ENCODE measurements around the gene CCL7.

The CCL7 gene

DNA sequence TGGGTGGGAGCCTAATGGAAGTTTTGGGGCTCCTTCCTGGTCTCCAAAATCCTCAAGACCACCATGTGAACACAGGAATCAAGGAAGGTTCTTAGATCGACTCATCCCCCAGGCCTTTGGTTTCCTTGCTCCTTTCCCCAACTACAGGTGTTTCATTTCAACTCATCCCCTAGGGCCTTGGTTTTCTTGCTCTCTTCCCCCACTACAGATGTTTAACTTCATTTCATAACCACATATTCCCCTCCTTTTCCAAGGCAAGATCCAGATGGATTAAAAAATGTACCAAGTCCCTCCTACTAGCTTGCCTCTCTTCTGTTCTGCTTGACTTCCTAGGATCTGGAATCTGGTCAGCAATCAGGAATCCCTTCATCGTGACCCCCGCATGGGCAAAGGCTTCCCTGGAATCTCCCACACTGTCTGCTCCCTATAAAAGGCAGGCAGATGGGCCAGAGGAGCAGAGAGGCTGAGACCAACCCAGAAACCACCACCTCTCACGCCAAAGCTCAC is 15.3 kb downstream of the CCL7 start, which contains the start of gene CCL11:
Gene CCL11, plus strand, starts transcription at position 457 of the 507 bp plus-strand sequence. CDS start 67 bp downstream, outside the sequence.
- FAIRE-seq (no peak), DNase-seq (ENCODE audit: low spot score) (no peak)

DNA sequence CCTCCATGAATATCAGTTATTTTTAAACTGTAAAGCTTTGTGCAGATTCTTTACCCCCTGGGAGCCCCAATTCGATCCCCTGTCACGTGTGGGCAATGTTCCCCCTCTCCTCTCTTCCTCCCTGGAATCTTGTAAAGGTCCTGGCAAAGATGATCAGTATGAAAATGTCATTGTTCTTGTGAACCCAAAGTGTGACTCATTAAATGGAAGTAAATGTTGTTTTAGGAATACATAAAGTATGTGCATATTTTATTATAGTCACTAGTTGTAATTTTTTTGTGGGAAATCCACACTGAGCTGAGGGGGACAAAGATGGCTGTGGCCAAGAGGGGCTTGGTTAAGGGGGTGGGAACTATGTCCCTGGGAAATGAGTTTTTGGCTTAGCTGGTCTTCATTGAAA is 17.9 kb downstream of the CCL7 start:
- DNase-seq (ENCODE audit: low spot score), result no peak
- FAIRE-seq, result no peak

DNA sequence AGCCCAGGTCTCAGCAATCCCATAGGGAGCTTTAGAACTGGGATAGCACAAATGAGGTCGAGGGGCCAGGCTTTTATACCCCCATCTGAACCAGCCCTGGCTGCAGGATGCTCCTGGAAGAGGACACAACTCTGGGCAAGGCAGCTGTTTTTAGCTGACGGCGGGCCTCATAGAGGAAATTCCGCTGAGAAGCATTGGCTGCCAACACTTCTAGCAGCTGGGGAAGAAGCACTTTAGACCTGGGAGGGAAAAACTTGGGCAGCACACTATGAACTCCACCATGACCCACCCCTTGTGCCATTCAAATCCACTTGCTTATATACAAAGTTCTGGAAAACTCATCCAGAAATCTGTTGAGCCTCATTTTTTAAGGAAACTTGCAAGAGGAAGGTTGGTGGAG is 20.6 kb downstream of the CCL7 start:
- FAIRE-seq (no peak), DNase-seq (ENCODE audit: low spot score) (no peak)

DNA sequence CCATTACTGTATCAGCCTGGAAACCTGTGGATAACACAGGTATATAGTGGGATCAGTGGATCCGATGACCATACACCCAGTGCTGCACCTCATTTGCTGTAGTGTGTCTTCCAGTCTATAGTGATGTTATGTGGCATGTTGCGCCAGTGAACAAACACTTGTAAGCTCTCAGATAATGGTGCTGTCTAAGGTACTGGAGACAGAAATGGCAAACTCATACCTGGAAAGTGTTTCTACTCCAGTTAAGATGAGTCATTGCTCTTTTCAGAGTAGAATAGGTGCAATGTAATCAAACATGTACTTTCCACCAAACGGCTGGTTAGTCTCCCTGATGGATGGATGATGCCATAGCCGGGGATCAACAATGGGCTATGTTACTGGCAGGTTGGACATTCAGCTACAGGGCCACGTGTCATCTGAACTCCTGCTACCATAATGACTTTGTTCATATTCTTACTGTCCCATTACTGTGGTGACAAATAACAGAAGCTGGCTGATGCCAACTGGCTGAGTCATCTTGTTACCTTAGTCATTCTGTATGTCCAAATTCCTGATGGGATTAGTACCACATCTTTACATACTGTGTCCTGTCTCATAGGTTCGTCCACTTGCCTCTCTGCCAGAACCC is 21.8 kb downstream of the CCL7 start:
- peak; percentile 27 for DNase-seq (ENCODE audit: low spot score)
- no peak for FAIRE-seq

DNA sequence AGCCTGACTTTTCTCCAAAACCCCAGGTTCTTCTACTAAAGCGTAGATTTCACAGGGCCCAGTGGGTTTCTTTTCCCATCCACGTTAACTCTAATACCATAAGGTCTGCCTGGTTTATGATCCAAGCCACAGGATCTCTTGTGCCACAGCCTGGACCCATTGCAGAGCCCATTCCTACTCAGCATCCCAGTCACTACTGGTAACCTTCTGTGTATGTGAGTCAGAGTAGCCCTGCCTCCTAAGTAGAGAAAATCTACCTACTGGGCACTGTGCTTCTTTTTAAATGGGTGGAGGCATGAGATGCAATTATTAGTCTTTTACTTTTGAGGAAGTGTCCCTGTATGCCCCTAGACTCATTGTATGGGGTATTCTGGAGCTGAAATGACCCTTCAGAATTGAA is 29.0 kb downstream of the CCL7 start:
- DNase-seq (ENCODE audit: low spot score) (no peak), FAIRE-seq (no peak)

DNA sequence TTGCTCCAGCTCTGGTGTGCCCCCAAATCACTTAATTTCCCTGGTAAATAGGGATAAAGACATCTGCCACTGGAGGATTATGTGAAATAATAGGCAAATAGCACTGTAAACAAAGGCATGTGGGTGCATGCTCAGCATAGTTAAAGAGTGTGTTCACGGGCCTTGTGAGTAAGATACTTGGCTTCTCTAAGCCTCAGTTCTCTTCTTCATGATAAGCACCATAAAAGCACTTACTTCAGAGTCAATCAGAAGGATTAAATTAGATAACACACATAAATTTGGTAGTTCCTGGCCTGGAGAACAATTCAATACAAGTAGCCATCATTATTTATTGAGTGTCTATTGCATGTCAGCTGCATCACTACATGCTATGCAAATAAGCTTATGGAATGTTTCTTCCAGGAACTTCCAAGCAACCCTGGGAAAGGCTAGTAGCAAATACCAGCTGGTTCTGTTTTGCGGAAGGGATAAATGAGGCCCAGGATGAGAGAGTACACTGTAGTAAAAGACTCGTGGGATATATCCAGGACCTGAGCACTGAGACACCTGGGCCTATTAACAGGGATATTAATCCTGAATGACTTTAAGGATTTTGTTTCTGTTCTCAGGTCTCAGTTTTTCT is 30.0 kb downstream of the CCL7 start:
- no peak for DNase-seq (ENCODE audit: low spot score)
- FAIRE-seq, result no peak

DNA sequence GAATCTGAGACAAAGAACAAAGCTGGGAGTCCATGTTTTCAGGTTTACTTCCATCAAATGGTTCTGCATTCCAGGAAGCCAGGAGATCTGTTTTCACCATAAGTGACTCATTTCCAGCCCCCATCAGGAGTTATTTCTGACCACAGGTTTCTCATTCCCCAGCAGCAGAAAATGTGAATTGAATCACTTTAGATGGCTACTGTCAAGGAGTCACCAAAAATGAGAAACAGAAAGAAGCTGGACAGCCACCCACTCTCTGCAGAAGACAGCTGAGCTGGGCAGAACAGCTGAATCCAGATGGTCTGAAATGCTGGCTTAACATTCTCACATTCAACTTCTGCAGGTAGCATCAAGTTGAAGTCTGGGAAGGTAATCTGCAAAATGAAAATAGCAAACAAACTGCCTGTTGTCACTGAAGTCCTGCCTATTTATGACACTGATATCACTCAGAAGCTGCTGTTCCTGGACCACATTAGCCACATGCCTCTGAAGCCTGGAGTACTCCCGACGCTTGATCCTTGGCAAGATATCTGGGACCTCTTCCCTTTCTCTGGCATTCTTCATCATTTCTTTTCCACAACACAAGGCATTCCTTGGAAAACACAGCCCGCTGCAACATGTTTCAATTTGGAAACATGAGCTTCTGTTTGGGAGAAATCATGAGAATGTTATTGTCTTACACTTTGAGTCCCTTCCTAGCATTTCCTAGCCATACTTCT is 30.8 kb downstream of the CCL7 start:
- FAIRE-seq, result no peak
- peak; percentile 35 for DNase-seq (ENCODE audit: low spot score)

DNA sequence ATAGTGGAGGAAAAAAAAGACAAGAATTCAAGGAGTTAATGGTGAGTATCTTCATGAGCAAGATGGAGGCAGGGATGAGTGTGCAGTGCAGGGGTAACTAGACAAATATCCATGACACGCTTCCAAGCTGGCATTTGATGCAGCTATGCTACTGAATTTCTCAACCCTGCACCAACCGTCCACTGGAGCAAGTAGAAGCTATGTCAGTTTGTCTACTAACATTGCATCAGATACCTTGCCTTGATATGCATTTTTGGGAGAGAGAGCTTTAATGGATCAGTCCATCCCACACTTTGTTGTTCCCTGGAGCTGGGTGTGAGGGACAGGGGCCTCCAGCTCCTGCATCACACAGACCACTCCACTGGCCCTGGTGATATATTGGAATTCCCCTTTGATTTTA is 32.0 kb downstream of the CCL7 start:
- FAIRE-seq (no peak), DNase-seq (ENCODE audit: low spot score) (no peak)

DNA sequence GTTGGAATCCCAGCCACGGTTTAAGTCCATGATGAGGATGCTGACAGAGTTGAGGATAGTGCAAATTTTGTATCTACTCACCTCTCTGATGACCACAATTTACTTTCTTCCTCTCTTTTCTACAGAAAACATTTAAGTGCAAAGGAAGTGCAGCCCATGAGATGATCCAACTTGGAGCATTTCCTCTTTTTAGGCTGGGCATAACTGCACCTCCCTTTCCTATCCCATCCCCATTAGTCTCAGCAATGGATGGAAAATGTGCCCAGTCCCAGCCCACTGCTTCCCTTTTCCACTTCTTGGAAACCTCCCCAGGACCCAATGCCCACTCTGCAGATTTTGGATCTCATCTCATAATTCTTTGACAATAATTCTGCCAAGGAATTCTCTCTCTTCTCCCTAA is 32.6 kb downstream of the CCL7 start:
- DNase-seq (ENCODE audit: low spot score) (no peak), FAIRE-seq (no peak)

DNA sequence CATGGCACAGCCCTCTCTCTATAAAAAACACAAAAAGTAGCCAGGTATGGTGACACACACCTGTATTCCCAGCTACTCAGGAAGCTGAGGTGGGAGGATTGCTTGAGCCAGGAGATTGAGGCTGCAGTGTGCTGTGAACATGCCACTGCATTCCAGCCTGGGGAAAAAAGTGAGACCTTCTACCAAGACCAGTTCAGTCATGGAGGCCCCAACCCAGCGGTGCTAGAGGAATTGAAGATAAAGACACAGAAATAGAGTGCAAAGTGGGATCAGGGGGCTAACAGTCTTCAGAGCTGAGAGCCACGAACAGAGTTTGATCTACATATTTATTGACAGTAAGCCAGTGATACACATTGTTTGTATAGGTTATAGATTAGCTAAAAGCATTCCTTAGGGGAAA is 33.6 kb downstream of the CCL7 start:
- DNase-seq (ENCODE audit: low spot score) (no peak), FAIRE-seq (no peak)

DNA sequence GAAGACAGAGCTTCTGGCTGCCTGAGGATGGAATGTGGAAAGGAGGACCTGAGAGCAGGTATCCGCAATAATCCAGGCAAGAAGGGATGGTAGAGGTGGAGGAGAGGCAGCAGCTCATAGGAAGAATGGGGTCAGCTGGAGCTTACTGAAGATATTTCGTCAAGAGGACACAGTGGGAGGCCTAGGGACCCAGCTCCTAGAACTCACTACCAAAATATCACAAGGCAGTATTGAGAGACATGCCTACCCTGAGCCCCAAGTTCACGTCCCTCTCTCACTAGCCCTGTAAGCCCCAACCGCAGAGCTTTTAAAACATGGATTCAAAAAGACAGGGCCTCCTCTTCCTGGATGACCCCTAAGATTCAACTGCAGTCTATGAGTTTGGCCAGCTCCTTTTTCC is 35.0 kb downstream of the CCL7 start:
- FAIRE-seq, result no peak
- DNase-seq (ENCODE audit: low spot score), result no peak

DNA sequence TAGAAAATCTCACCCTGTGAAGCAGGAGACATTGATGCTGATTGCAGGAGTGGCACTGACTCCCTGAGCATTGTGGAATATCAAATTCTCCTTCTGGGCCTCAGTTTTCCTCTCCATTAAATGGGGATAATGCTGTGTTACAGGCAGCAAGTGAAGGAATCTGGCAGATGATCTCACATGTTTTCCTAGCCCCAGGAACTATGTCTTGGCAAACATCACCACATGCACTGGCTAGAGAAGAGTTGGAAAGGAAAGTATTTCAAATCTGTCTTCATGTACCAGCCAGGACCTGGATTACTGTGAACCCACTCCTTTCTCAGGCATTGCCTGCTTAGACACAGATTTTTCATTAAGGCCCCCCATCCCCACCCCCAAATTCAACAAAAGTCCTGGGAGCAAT is 35.6 kb downstream of the CCL7 start:
- DNase-seq (ENCODE audit: low spot score), result no peak
- no peak for FAIRE-seq

DNA sequence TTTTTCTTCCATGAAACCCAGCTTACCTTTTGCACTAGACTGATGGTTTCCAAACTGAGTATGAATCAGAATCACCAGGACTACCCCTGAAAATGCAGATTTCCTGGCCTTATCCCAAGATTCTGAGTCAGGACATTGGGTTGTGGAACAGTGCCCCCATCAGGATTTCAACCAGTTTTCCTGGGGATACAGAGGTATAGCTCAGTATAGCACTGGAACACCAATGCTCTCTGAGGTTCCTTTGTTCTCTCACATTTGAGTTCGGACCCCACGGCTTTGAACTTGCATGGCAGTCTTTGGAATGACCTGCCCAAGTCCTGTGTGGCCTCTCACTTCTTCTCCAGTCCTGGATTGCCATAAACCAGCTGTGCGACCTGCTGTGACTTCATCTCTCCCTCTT is 36.4 kb downstream of the CCL7 start:
- DNase-seq (ENCODE audit: low spot score) (no peak), FAIRE-seq (no peak)

DNA sequence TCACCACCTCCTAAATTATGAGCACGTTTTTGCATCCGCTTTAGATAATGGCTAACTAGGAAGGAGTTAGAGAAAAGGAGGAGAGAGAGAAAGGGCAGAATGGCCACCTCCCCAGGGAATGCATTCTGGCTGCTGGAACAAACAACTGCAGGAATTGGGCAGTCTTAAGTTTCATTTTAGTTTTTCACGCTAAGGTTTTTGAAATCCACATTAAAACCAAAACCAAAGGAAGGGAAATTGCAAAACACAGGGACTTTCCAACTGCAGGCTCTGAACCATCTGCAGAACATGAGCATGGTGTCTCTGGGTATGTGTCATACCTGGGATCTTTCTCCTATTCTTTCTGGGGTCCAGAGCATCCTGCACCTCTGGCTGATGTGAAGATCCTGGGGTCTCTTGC is 37.1 kb downstream of the CCL7 start:
- no peak for DNase-seq (ENCODE audit: low spot score)
- no peak for FAIRE-seq

DNA sequence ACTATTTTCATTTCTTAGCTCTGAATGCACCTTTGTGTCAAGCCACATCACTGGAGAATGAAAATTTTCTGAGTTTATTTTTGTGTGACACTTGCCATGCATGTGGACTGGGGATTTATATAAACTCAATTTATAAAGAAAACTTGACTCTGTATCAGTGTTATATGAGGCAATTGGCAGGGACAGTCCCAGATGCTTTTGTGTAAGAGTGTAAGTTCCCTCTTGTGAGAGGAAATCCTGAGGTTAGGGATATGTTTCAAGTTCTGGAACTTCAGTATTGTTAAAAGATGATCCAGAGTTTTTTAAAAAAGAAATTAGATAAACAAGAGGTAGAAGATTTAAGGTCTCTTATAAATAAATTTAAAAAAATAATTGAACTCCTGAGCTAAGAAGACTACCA is 38.4 kb downstream of the CCL7 start:
- FAIRE-seq (no peak), DNase-seq (ENCODE audit: low spot score) (no peak)

DNA sequence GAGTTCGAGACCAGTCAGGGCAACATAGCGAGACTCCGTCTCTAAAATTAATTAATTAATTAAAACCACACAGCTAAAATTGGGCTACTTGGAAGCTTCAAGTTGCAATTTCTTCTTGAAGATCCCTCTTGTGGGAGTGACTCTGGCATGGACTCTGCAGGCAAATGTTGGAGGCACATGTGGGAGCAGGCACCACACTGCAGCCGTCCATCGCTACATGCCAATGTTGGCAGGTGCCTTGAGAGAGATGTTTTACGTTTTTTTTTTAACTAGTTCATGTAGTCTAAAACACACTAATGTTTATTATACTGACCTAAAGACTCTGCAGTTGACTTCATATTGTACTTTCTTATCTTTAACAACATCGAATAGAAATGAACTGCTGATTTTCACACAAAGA is 41.3 kb downstream of the CCL7 start:
- FAIRE-seq, result no peak
- no peak for DNase-seq (ENCODE audit: low spot score)

DNA sequence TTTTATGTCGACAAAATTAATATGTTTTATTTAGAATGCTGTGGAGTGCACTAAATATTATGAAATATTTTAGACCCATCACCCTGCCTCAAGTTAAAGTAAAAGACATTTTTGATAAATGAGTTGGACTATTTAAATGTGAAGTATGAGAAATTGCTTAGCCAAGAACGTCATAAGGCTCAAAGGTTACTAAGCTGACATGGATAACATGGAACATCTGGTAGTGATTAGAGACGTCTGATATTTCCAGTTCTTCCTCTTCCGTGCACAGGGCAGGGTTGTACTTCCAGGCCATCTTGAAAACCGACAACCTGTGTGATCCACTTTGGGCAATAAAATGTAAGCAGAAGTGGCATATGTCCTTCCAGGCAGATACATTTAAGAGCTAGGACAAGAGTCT is 42.1 kb downstream of the CCL7 start:
- FAIRE-seq (no peak), DNase-seq (ENCODE audit: low spot score) (no peak)

DNA sequence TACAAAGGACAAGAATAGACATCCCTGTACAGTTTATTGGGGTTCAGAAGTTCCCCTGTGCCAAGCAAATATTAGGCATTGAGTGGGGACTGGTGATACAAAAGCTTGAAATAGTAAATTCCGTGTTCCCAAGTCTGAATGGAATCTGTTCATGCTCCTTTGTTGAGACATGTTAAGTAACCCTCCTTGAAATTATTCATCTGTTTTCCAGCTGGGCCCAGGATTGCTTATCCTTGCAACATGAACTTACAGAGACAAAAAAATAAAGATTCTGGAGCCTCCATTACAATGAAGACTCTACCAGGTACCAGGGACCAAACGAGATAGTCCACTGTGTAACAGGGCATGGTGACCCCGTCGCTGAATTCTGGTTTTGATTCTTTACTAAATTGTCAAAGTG is 43.1 kb downstream of the CCL7 start:
- FAIRE-seq (no peak), DNase-seq (ENCODE audit: low spot score) (no peak)

DNA sequence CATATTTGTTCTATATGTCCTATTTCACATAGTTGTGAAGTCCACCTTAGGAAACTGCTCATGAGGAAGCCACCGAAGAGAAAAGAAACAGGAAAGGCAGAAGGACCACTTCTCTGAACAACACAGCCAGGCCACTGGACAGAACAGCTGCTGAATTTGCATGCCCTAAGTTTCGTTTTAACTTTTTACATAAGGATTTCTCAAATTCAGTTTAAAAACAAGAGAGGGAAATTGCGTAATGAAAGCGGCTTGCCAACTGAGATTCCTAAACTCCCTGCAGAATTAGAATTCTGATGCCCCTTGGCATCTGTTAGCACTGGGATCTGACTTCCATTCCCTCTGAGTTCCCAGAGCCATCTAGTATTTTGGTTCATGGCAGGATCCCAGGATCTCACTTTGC is 44.3 kb downstream of the CCL7 start:
- FAIRE-seq (no peak), DNase-seq (ENCODE audit: low spot score) (no peak)

DNA sequence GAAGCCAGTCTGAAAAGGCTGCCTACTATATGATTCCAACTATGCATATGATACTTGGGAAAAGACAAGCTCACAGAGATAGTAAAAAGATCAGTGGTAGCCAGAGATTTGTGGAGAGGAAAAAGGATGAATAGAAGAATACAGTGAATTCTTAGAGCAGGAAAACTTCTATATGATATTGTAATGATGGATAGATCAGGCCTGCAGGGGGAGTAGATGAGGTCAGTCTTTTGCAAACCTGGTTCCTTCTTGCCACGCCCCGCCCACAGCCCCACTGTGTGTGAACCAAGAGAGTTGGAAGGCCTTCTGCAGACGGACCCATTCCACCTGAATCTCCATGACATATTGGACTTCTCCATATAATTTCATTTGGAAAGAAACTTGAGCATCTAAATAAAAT is 48.5 kb downstream of the CCL7 start:
- DNase-seq (ENCODE audit: low spot score) (no peak), FAIRE-seq (no peak)

DNA sequence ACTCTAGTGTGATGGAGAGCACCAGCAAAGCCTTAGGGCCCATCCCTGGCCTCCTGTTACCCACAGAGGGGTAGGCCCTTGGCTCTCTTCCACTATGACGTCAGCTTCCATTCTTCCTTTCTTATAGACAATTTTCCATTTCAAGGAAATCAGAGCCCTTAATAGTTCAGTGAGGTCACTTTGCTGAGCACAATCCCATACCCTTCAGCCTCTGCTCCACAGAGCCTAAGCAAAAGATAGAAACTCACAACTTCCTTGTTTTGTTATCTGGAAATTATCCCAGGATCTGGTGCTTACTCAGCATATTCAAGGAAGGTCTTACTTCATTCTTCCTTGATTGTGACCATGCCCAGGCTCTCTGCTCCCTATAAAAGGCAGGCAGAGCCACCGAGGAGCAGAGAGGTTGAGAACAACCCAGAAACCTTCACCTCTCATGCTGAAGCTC is 49.0 kb downstream of the CCL7 start, which contains the start of gene CCL8:
Gene CCL8, plus strand, starts transcription at position 397 of the 445 bp plus-strand sequence. CDS start 67 bp downstream, outside the sequence.
- DNase-seq (ENCODE audit: low spot score), result no peak
- no peak for FAIRE-seq

All from urothelium cell line (cell line).